NB4 (cell line): Measurements from ENCODE around the gene NLRC3.

Experiments used
- CTCF ChIP-seq: IDR thresholded peaks from one replicate; pipeline ENCODE4 v1.5.1; 2012; ENCODE audit warnings: low read depth, low read length
- MAX ChIP-seq: IDR thresholded peaks from 2 replicates; pipeline ENCODE4 v1.6.1; 2011; ENCODE audit warnings: low read depth, low read length
- MYC ChIP-seq: IDR thresholded peaks from 2 replicates; pipeline ENCODE4 v1.6.1; 2011; ENCODE audit warnings: low read depth, low read length

GRCh38 chr16:3596101-3596861 is 19.1 kb upstream of the NLRC3 start:
- TF ChIP-seq CTCF, result no peak
- no peak for TF ChIP-seq MAX
- TF ChIP-seq MYC, result no peak
